Neural cell (in vitro differentiated cells): Measurements from ENCODE around the gene PRR33.

Experiments
- CTCF ChIP-seq: fragments of 450-650 bp; IDR thresholded peaks from 2 replicates; pipeline ENCODE4 v1.5.1; 2014; ENCODE audit warnings: antibody characterized with exemption, mild to moderate bottlenecking, moderate library complexity; ENCODE audit not compliant: poor library complexity, severe bottlenecking
- EP300 ChIP-seq: fragments of 450-650 bp; conservative IDR thresholded peaks from 2 replicates; pipeline ENCODE4 v1.6.1; 2014; ENCODE audit warnings: antibody characterized with exemption, mild to moderate bottlenecking, moderate library complexity; ENCODE audit not compliant: poor library complexity, severe bottlenecking
- EZH2 ChIP-seq: fragments of 200-600, 300-800 bp; shearing (Covaris generic), sonication (generic); IDR thresholded peaks from 2 replicates; pipeline ENCODE4 v1.6.1; 2014; ENCODE audit warnings: antibody characterized with exemption, low read length, borderline replicate concordance, mild to moderate bottlenecking; ENCODE audit not compliant: insufficient read depth, poor library complexity, severe bottlenecking
- MXI1 ChIP-seq: fragments of 450-650 bp; conservative IDR thresholded peaks from 2 replicates; pipeline ENCODE4 v1.6.1; 2014; ENCODE audit warnings: antibody characterized with exemption, mild to moderate bottlenecking; ENCODE audit not compliant: poor library complexity, severe bottlenecking
- POLR2AphosphoS5 ChIP-seq: IDR thresholded peaks from 2 replicates; pipeline ENCODE4 v1.6.1; 2012
- RAD21 ChIP-seq: fragments of 450-650 bp; conservative IDR thresholded peaks from 2 replicates; pipeline ENCODE4 v1.6.1; 2014; ENCODE audit warnings: antibody characterized with exemption, mild to moderate bottlenecking, moderate library complexity
- REST ChIP-seq: IDR thresholded peaks from 2 replicates; pipeline ENCODE4 v1.6.1; 2012; ENCODE audit warnings: borderline replicate concordance

- no peak for TF ChIP-seq RAD21
- no peak for TF ChIP-seq CTCF
- no peak for TF ChIP-seq POLR2AphosphoS5
- no peak for TF ChIP-seq REST
- no peak for TF ChIP-seq EZH2
- TF ChIP-seq MXI1, result no peak
- TF ChIP-seq EP300, result no peak
Measured at GRCh38 chr11:1845095-1845429, 46.6 kb downstream of the PRR33 start.
